Adipocyte (in vitro differentiated cells): ENCODE data around the gene NRG2.
A peak's percentile ranks its signal among the peaks of the same experiment; 100 is the strongest.

ENCODE experiments used
- DNase-seq: peaks from one replicate; pipeline ENCODE4 v3.0.0-alpha.2; 2015; ENCODE audit warnings: low read depth
- H3K27me3 ChIP-seq: replicated peaks from 2 replicates; pipeline ENCODE4 v1.7.0; 2013; ENCODE audit warnings: mild to moderate bottlenecking, low read length, moderate library complexity; ENCODE audit not compliant: control insufficient read depth, insufficient read depth
- H3K36me3 ChIP-seq: 2 replicates; pipeline ENCODE4 v1.7.0; 2013; ENCODE audit warnings: low read length, mild to moderate bottlenecking, moderate library complexity; ENCODE audit not compliant: control insufficient read depth, insufficient read depth, severe bottlenecking
- H3K4me1 ChIP-seq: 2 replicates; pipeline ENCODE4 v1.7.0; 2013; ENCODE audit warnings: mild to moderate bottlenecking, low read length, moderate library complexity; ENCODE audit not compliant: control insufficient read depth, insufficient read depth
- H3K4me3 ChIP-seq: 2 replicates; pipeline ENCODE4 v1.7.0; 2013; ENCODE audit warnings: mild to moderate bottlenecking, low read length, moderate library complexity
- H3K9ac ChIP-seq: 2 replicates; pipeline ENCODE4 v1.7.0; 2013; ENCODE audit warnings: mild to moderate bottlenecking, low read length, moderate library complexity
- H3K9me3 ChIP-seq: 2 replicates; pipeline ENCODE4 v1.7.0; 2013; ENCODE audit warnings: mild to moderate bottlenecking, low read length, moderate library complexity; ENCODE audit not compliant: control insufficient read depth

The NRG2 gene

DNA sequence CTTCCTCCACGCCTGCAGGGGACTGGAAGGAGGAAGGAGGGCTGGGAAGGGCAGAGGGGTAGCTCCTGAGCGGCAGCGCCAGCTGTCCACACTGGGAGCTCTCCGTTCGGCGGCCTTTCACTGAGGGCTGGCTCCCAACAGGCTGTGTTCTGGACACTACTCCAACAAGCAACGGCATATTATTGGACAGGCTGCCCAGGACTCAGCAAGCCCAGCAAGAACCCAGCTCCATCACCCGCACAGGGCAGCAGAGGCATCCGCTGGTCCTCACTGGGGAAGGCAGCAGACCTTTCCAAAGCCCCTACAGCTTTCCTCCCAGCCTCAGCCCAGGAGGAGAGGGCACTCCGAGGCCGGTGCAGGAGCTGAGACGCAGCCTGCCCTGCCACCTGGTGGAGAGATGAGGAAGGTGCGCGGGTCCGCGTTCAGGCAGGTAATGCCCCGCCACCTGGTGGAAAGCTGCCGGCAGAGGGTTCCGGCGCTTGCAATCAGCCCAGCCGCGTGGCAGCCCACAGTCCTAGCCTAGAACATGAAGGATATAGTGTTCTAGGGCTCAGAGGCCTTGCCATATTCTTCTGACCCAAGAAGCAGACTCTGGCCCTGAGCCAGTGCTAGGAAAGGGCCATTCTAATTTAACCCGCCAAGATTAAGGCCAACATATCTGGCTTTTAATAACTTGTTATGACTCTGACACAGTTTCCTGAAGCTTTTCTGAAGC is 74.4 kb downstream of the NRG2 start:
- H3K9ac ChIP-seq: no peak overlapping the region
- H3K9me3 ChIP-seq: no peaks in the 10 kb centered on the region
- no peaks in the 10 kb centered on the region for H3K27me3 ChIP-seq
- peak; percentile 81 for DNase-seq
- H3K4me1 ChIP-seq: peaks cover 11% of the 10 kb centered on the region
- no peaks in the 10 kb centered on the region for H3K36me3 ChIP-seq
- H3K4me3 ChIP-seq: no peak overlapping the region

DNA sequence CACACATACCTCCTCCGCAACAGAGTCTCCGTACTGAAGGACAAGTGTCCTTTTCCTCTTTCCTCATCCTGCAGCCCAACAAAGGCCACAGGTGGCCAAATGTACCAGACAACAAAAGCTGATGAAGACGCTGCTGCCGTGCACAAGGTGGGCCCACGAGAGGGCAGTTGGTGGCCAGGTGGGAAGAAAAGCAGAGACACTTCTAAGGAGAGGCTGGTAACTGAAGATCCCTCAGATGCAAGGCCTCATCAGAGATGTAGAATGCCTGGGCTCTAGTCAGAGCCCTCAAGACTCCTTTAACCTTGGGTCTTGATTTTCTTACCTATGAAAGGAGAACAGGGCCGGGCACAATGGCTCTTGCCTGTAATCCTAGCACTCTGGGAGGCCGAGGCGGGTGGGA is 75.7 kb downstream of the NRG2 start:
- no peak for DNase-seq
- Histone ChIP-seq H3K36me3 (no peaks in the 10 kb centered on the region), H3K27me3 (no peaks in the 10 kb centered on the region), H3K4me3 (no peak overlapping the region), H3K9ac (no peak overlapping the region), H3K9me3 (no peaks in the 10 kb centered on the region), H3K4me1 (peaks cover 11% of the 10 kb centered on the region)

DNA sequence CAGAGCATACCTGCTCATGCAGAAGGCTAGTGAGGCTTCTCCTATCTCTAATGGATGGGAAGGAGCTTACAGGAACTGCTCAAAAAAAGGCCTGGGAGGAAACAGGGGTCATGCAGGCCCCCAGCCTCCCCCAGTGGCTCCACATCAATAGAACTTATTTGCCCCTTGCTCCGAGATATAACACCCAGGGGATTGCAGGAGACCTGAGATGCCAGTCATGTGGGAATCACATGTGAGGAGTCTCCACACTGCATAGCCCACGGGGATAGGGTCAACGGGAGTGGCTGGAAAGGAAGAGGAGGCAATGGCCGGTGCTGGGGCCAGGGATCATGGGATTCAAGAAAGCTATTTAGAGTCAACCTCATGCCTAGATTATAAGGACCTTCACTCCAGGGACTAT is 76.2 kb downstream of the NRG2 start:
- H3K9ac ChIP-seq: no peak overlapping the region
- no peak overlapping the region for H3K4me3 ChIP-seq
- no peak for DNase-seq
- no peaks in the 10 kb centered on the region for H3K9me3 ChIP-seq
- H3K27me3 ChIP-seq: no peaks in the 10 kb centered on the region
- peaks cover 10% of the 10 kb centered on the region for H3K4me1 ChIP-seq
- H3K36me3 ChIP-seq: no peaks in the 10 kb centered on the region

DNA sequence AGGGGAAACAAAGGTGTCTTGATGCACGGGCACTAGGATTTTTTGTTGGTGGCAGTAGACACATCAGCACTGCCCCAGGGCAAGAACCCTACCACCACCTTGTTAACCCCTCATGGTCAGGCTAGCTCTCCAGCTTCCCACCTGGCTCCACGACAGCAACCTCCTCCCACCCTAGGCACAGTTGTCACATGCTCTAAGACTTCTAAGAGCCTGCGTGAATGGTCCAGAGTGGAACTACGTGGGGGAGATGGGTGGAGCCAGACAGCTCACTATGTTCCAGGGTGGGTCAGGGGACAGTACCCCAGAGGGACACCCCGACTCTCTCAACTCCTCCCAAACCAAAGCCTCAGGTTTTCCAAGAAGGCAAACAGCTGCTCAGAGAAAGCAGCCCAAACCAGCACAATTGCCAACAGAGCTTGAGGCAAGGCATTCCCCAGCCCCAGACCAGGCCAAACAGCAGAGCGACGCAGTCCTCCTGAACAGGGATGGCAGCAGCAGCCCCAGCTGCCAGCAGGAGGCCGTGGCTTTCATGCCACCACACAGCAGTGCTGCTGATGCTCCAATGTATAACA is 78.0 kb downstream of the NRG2 start:
- DNase-seq: no peak
- Histone ChIP-seq H3K4me1 (peaks cover 5% of the 10 kb centered on the region), H3K9me3 (no peaks in the 10 kb centered on the region), H3K36me3 (no peaks in the 10 kb centered on the region), H3K4me3 (no peak overlapping the region), H3K9ac (no peak overlapping the region), H3K27me3 (no peaks in the 10 kb centered on the region)

DNA sequence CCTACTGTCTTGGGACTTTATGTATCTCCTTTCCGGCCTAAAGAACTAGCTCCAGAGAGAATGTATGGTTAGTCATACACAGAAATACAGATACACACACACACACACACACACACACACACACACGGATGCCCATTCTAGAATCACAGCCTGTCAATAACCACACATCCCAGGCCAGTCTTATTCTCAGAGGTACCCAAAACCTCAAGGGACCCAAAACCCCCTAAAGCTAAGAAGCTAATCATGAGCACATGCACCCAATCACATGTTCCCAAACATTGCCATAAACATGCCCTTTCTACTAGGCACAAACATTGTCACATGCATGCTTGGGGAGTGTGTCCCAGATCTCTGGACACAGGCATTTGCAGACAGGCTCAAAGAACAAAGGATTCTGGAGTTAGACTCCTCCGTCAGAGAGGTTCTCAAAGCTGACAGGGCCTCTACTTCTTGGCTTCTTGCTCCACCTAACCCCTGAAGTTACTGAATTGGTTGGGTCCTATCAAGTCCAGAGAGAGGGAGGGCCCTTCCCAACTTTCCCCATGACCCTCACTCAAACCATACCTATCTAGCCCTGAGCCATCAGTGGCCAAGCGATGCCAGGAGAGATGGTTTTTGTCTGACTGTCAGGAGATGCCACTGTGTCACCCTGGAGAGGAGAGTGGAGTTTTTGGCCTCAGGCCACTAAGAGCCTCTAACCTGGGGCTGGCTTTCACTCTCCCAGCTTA is 78.7 kb downstream of the NRG2 start:
- Histone ChIP-seq H3K27me3 (no peaks in the 10 kb centered on the region), H3K4me1 (peaks cover 5% of the 10 kb centered on the region), H3K4me3 (no peak overlapping the region), H3K9ac (no peak overlapping the region), H3K9me3 (no peaks in the 10 kb centered on the region), H3K36me3 (no peaks in the 10 kb centered on the region)
- no peak for DNase-seq

DNA sequence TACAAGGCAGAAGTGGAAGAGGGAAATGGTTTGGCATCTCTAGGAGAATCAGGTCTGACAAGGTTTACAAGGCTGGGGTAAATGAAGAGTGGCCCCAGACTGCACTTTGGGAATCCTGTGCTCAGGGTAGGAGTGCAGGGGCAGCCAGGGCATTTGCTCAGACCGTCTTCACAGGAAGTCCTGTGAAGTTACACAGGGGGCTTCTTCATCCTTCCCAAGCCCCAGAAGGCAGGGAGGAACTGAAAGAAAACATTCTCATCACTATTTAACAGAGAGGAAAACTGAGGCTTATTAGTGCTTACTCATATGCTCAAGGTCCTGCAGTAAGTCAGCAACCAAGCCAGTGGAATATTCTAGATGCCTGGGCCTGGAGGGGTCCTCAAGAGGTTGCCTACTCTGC is 80.7 kb downstream of the NRG2 start:
- H3K27me3 ChIP-seq: no peaks in the 10 kb centered on the region

DNA sequence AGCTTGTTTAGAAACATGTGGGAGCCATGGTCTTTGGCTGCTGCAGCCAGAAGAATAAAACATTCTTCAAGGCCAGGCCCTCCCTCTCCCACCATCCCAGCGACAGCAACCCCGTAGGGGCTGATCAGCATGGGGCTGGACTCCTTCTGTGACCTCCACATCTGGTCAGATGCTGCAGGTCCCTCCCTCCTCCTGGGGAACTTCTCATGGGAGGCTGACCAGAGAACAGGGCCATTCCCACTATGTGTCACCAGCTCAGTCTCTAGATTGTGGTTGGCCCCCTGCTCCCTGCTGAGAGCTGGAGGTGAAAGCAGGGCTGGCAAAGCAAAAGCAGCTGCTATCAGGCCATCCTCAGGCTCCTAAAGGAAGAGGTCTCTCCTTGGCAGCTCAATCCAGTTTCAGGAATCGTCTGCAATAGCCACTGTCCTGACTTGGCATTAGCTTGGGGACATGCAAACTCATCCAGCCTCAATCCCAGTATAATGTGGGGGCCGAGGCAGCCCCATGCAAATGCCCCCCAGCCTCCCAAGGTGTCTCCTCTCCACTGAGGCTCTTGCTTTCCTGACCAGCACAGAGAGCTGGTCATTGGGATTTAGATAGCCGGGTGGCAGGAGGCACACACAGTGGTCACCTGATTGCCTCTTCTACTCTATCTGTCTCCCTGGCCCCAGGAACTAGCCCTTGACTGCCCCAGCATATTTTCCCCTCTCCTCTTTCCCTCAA is 81.5 kb downstream of the NRG2 start:
- no peak for DNase-seq
- Histone ChIP-seq H3K27me3 (no peaks in the 10 kb centered on the region), H3K9me3 (no peaks in the 10 kb centered on the region), H3K9ac (no peak overlapping the region), H3K4me3 (no peak overlapping the region), H3K36me3 (no peaks in the 10 kb centered on the region), H3K4me1 (peaks cover 5% of the 10 kb centered on the region)

More for the DNA sequence above, 80.7 kb downstream of the NRG2 start:
- Histone ChIP-seq H3K4me3 (no peak overlapping the region), H3K4me1 (peaks cover 5% of the 10 kb centered on the region), H3K9me3 (no peaks in the 10 kb centered on the region), H3K9ac (no peak overlapping the region), H3K36me3 (no peaks in the 10 kb centered on the region)
- DNase-seq: no peak

DNA sequence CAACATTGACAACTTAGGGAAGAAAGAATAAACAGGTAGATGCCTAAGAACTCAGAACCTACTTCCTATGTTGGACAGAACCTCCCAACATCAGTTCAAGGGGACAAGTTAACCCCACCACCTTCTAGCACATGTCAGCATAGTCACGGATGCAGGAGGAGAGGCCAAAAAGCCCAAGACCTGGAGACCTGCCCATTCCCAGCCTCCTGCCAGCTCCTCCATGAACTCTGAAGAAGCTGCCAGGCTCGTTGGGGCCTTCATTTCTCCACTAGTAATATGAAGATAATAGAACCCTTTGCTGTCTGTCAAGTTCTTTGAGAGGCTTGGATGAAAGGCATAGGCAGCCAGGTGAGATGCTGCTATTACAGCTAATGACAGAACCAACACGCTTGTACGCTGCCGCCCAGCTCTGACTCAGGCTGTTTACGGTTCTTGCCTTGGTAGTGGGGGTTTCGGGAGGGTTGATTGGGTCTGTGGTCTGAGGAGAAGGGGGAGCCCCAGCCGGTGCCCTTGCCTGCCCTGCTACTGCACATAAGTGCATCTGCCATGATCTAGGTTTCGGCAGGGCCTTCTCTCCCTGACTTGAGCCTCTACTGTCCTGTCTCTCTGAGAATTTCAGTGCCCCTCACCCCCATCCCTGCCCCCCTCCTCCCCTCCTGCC is 82.2 kb downstream of the NRG2 start:
- Histone ChIP-seq H3K9me3 (no peaks in the 10 kb centered on the region), H3K4me1 (peaks cover 5% of the 10 kb centered on the region), H3K27me3 (no peaks in the 10 kb centered on the region), H3K4me3 (no peak overlapping the region), H3K36me3 (no peaks in the 10 kb centered on the region), H3K9ac (no peak overlapping the region)
- no peak for DNase-seq

DNA sequence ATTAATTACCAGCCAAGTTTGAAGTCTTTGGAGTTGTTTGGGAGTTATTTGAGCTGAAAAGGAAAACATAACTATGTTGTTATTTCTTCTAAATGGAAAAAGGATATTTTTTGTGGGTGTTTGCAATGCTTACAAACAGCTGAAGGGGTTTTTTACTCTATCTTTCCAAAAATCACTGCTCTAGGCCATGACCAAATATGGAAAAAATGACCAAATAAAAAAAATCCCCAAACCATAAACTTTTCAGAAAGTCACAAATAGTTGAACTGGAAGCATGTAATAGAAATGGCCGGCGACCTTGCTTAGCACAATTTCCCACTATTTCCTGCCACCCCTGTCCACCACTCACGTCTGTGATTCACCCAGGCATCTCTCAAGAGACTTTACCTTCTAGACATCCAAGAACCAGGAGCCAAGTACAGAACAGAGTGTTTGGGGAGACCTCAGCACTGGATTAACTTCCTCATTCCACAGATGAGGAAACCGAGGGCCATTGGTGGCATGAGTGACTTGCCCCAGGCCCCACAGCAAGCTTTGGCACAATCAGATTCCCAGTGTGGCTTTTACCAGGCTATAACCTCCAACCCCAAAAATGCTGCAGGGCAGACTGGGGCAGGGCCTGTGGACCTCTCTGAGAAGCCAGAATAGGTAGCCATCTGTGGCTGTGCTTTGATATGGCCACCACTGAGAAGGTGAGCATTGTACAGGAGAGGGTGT is 84.5 kb downstream of the NRG2 start:
- DNase-seq: no peak
- Histone ChIP-seq H3K4me1 (peaks cover 5% of the 10 kb centered on the region), H3K27me3 (no peaks in the 10 kb centered on the region)

DNA sequence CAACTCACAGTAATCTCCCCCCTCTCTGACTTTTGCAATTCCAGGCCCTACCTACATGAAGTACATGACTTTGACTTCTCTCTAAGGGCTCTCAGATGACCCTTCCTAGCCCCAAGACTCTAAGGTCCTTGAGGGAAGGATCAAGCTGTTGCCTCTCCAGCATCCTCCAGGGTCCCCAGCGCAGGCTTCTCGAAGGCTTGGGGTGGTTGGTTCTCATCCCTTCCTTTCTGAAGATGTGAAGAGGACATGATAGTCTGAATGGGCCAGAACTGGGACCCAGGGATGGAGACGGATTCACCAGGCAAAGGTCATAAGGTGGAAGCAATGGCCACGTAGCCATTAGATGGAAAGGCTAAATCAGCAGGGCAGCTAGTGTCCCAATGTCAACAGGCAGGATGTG is 86.8 kb downstream of the NRG2 start:
- peaks cover 3% of the 10 kb centered on the region for H3K27me3 ChIP-seq
- no peaks in the 10 kb centered on the region for H3K36me3 ChIP-seq
- no peaks in the 10 kb centered on the region for H3K9me3 ChIP-seq
- no peak overlapping the region for H3K4me3 ChIP-seq
- peaks cover 5% of the 10 kb centered on the region for H3K4me1 ChIP-seq
- no peak overlapping the region for H3K9ac ChIP-seq
- DNase-seq: no peak

More for the DNA sequence above, 84.5 kb downstream of the NRG2 start:
- H3K9ac ChIP-seq: no peak overlapping the region
- H3K9me3 ChIP-seq: no peaks in the 10 kb centered on the region
- no peaks in the 10 kb centered on the region for H3K36me3 ChIP-seq
- no peak overlapping the region for H3K4me3 ChIP-seq
